HL-60 (cell line): ENCODE measurements around the gene NPTXR.

ENCODE experiments used
- DNase-seq, 2 experiments: peaks; one replicate each; pipeline ENCODE4 v3.0.0-alpha.2; 2010 to 2020; ENCODE audit warnings: low read depth in 1 of 2, low spot score in 1 of 2
- H3K27ac ChIP-seq: fragments of 250-450 bp; sonication (Bioruptor Pico); replicated peaks from 2 replicates; pipeline ENCODE4 v1.5.1; 2020; ENCODE audit warnings: mild to moderate bottlenecking, moderate library complexity
- H3K27me3 ChIP-seq: fragments of 250-450 bp; sonication (Bioruptor Pico); 2 replicates; pipeline ENCODE4 v1.5.1; 2021; ENCODE audit warnings: mild to moderate bottlenecking, moderate library complexity; ENCODE audit not compliant: insufficient read depth, poor library complexity, severe bottlenecking
- H3K4me3 ChIP-seq: replicated peaks from 2 replicates; pipeline ENCODE4 v1.5.1; 2011; ENCODE audit warnings: mild to moderate bottlenecking, control low read depth, low read length; ENCODE audit not compliant: insufficient read depth
- CTCF ChIP-seq: IDR thresholded peaks from one replicate; pipeline ENCODE4 v1.5.1; 2011; ENCODE audit warnings: low read length, control low read depth, inconsistent platforms; ENCODE audit not compliant: insufficient read depth
- GABPA ChIP-seq: IDR thresholded peaks from 2 replicates; pipeline ENCODE4 v1.6.1; 2012; ENCODE audit warnings: low read depth
- POLR2AphosphoS5 ChIP-seq: IDR thresholded peaks from 2 replicates; pipeline ENCODE4 v1.6.1; 2012; ENCODE audit warnings: low read depth
- REST ChIP-seq: IDR thresholded peaks from 2 replicates; pipeline ENCODE4 v1.6.1; 2012; ENCODE audit warnings: low read depth; ENCODE audit not compliant: insufficient replicate concordance
- SPI1 ChIP-seq: IDR thresholded peaks from 2 replicates; pipeline ENCODE4 v1.6.1; 2012; ENCODE audit warnings: low read depth, mild to moderate bottlenecking, borderline replicate concordance

NPTXR gene

GRCh38 chr22:38849811-38850210, 6.0 kb upstream of the NPTXR start:
- TF ChIP-seq POLR2AphosphoS5 (no peak), SPI1 (no peak), REST (no peak), CTCF (no peak), GABPA (no peak)
- peaks cover 30% of the 10 kb centered on the region for H3K27me3 ChIP-seq
- H3K27ac ChIP-seq = no peak overlapping the region
- no peak overlapping the region for H3K4me3 ChIP-seq
- no peak for DNase-seq

DNA sequence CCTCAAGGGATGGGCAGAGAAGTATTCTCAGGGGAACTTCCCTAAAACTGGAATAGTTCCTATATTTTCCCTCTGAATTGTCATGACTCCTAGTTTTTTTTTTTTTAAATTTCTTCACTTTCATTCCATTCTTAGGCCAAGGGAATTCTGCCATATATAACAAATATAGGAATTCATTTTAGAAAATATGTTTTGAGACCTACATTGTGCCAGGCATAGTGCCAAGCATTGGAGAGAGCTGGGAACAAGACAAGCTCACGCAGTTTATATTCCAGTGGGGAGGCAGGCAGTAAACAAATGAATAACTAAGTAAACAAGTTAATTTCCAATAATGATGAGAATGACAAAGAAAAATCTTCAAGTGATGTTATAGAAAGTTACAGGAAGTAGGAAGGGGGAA, 2.6 kb upstream of the NPTXR start:
- no peak for DNase-seq
- Histone ChIP-seq H3K4me3 (no peak overlapping the region), H3K27ac (no peak overlapping the region), H3K27me3 (peaks cover 40% of the 10 kb centered on the region)
- no peak for TF ChIP-seq REST
- no peak for TF ChIP-seq CTCF
- no peak for TF ChIP-seq SPI1

- no peak overlapping the region for H3K27ac ChIP-seq
- peaks cover 41% of the 10 kb centered on the region for H3K27me3 ChIP-seq
- TF ChIP-seq REST (no peak), POLR2AphosphoS5 (no peak), CTCF (no peak), GABPA (no peak), SPI1 (no peak)
- no peak for DNase-seq
- H3K4me3 ChIP-seq = no peak overlapping the region
Observed at GRCh38 chr22:38845004-38845740, 1.3 kb upstream of the NPTXR start.
